GM12801 (cell line): ENCODE data around the gene C11orf91.

Experiments
- CTCF ChIP-seq: IDR thresholded peaks from one replicate; pipeline ENCODE4 v1.5.1; 2011; ENCODE audit warnings: control low read depth; ENCODE audit not compliant: insufficient read length; ENCODE audit errors: extremely low read depth

C11orf91 gene

GRCh38 chr11:33660962-33661361 is 39.7 kb downstream of the C11orf91 start:
- no peak for TF ChIP-seq CTCF

- TF ChIP-seq CTCF, result no peak
These were observed 41.1 kb downstream of the C11orf91 start for GRCh38 chr11:33659370-33660139.

- no peak for TF ChIP-seq CTCF
These were observed 42.3 kb downstream of the C11orf91 start for GRCh38 chr11:33658195-33658900.

GRCh38 chr11:33657757-33658156 is 42.9 kb downstream of the C11orf91 start:
- TF ChIP-seq CTCF, result no peak

GRCh38 chr11:33656768-33657167 is 43.9 kb downstream of the C11orf91 start:
- no peak for TF ChIP-seq CTCF

GRCh38 chr11:33655842-33656600 is 44.6 kb downstream of the C11orf91 start:
- TF ChIP-seq CTCF, result no peak

GRCh38 chr11:33654594-33654993 is 46.0 kb downstream of the C11orf91 start:
- no peak for TF ChIP-seq CTCF
